Naive B cell (primary cell): ENCODE data around the gene MPZ. TPM values are rescaled to one million over a fixed set of nuclear protein-coding genes. Genes with fewer than 3 reads are reported as not detected.
"Not testable (repeated sequence)": the region's sequence is repeated elsewhere in the genome, so short reads cannot be mapped to it uniquely, and the experiment has no call there.

Experiments
- ATAC-seq, 2 donors: fragments of 150-1000 bp; cut with Tn5 transposase; 2 replicates each; pipeline ENCODE4 v1.10.0; 2021; ENCODE audit warnings: low read depth in 2 of 2, mild to moderate bottlenecking in 2 of 2, moderate library complexity in 2 of 2
- DNase-seq: peaks from one replicate; pipeline ENCODE4 v3.0.0; 2022
- H3K27ac Mint-ChIP-seq, 6 donors: one replicate each; pipeline ENCODE4 v1.8.0; 2020 to 2022; ENCODE audit warnings: mild to moderate bottlenecking in 6 of 6, mixed read lengths in 6 of 6, moderate library complexity in 5 of 6, inconsistent platforms in 2 of 6
- H3K27me3 Mint-ChIP-seq, 3 donors: one replicate each; pipeline ENCODE4 v1.8.0; 2021 to 2022; ENCODE audit warnings: mixed read lengths in 3 of 3, mild to moderate bottlenecking in 1 of 3
- H3K36me3 Mint-ChIP-seq, 2 donors: one replicate each; pipeline ENCODE4 v1.8.0; 2020 to 2022; ENCODE audit warnings: mixed read lengths in 2 of 2, inconsistent platforms in 1 of 2, mild to moderate bottlenecking in 1 of 2
- H3K4me1 Mint-ChIP-seq, 3 donors: one replicate each; pipeline ENCODE4 v1.8.0; 2020 to 2022; ENCODE audit warnings: mixed read lengths in 3 of 3, inconsistent platforms in 1 of 3, mild to moderate bottlenecking in 1 of 3, moderate library complexity in 1 of 3
- H3K4me3 Mint-ChIP-seq, 8 donors: one replicate each; pipeline ENCODE4 v1.8.0; 2020 to 2022; ENCODE audit warnings: mild to moderate bottlenecking in 8 of 8, mixed read lengths in 8 of 8, moderate library complexity in 8 of 8, inconsistent platforms in 2 of 8
- H3K9me3 Mint-ChIP-seq, 7 donors: one replicate each; pipeline ENCODE4 v1.8.0; 2020 to 2022; ENCODE audit warnings: mixed read lengths in 7 of 7, mild to moderate bottlenecking in 5 of 7, inconsistent platforms in 2 of 7, moderate library complexity in 1 of 7
- polyA plus RNA-seq, 6 donors: library from polyadenylated mRNA; unstranded; fragments of 300-500 nt; fragmentation: Illumina TruSeq; gene quantifications; one replicate each; pipeline ENCODE4 v1.2.3, GENCODE V29; 2021; ENCODE audit warnings: low read depth in 6 of 6

Gene MPZ
- polyA plus RNA-seq, 6 donors from 2014 or later, result not detected

- peak within 1 kb of the TSS; percentile 56 to 93 (median 80) for H3K4me3 Mint-ChIP-seq
- H3K27me3 Mint-ChIP-seq, result peaks cover 75 to 80% (median 76%) of the 10 kb centered on the region in 3 donors
- H3K36me3 Mint-ChIP-seq, result peaks cover 16 to 29% of the 10 kb centered on the region in 2 donors
- H3K27ac Mint-ChIP-seq, result peak within 1 kb of the TSS in 4 of 6 donors; percentile 16 to 60 (median 42)
- DNase-seq, result peak; percentile 46
- peak; percentile 84 to 85 for ATAC-seq
- peaks cover 5 to 33% (median 26%) of the 10 kb centered on the region in 7 donors for H3K9me3 Mint-ChIP-seq
- peaks cover 11 to 32% (median 28%) of the 10 kb centered on the region in 3 donors for H3K4me1 Mint-ChIP-seq
Observed at GRCh38 chr1:161258439-161259344, 51.1 kb downstream of the MPZ start, which contains the start of gene PCP4L1. PCP4L1 (plus strand) TSS chr1:161258745; CDS start chr1:161258975, 230 bp downstream.

- H3K27ac Mint-ChIP-seq, result peak overlapping the region in 1 of 6 donors; percentile 6
- H3K36me3 Mint-ChIP-seq, result peaks cover 16 to 29% of the 10 kb centered on the region in 2 donors
- H3K4me1 Mint-ChIP-seq, result peaks cover 11 to 32% (median 28%) of the 10 kb centered on the region in 3 donors
- H3K4me3 Mint-ChIP-seq, result peak overlapping the region in 3 of 8 donors; percentile 27 to 67 (median 44)
- not testable (repeated sequence) for ATAC-seq, DNase-seq
- H3K27me3 Mint-ChIP-seq, result peaks cover 75 to 85% (median 78%) of the 10 kb centered on the region in 3 donors
- H3K9me3 Mint-ChIP-seq, result peaks cover 5 to 33% (median 26%) of the 10 kb centered on the region in 7 donors
Observed at GRCh38 chr1:161257109-161257508, 52.7 kb downstream of the MPZ start.

DNA sequence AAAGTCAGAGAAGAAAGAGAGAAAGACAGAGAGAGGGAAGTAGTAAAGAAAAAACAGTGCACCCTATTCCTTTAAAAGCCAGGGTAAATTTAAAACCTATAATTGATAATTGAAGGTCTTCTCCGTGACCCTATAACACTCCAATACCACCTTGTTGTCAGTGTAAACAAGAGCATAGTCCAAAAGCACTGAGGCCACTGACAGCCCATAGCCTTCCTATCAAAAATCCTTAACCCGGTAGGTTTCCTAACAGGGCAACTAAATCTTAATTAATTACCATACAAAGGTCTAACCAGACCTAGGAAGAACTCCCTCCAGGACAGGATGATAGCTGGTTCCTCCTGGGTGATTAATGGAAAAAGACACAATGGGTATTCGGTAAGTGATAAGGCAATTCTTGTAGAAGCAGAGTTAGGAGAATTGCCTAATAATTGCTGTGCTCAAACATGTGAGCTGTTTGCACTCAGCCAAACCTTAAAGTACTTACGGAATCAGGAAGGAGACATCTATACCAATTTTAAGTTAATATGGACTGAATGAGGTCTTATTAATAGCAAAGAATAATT, 53.7 kb downstream of the MPZ start:
- not testable (repeated sequence) for H3K27ac Mint-ChIP-seq, ATAC-seq, DNase-seq
- peak overlapping the region in 1 of 8 donors; percentile 81 for H3K4me3 Mint-ChIP-seq
- H3K27me3 Mint-ChIP-seq, result peaks cover 75 to 86% (median 76%) of the 10 kb centered on the region in 3 donors
- H3K36me3 Mint-ChIP-seq, result peaks cover 16 to 29% of the 10 kb centered on the region in 2 donors
- H3K4me1 Mint-ChIP-seq, result peaks cover 11 to 26% (median 23%) of the 10 kb centered on the region in 3 donors
- peaks cover 5 to 33% (median 26%) of the 10 kb centered on the region in 7 donors for H3K9me3 Mint-ChIP-seq

- H3K27me3 Mint-ChIP-seq, result peaks cover 68 to 82% (median 72%) of the 10 kb centered on the region in 3 donors
- H3K27ac Mint-ChIP-seq, DNase-seq, ATAC-seq: not testable (repeated sequence)
- H3K9me3 Mint-ChIP-seq, result peaks cover 5 to 33% (median 26%) of the 10 kb centered on the region in 7 donors
- peak overlapping the region in 1 of 8 donors; percentile 81 for H3K4me3 Mint-ChIP-seq
- H3K4me1 Mint-ChIP-seq, result peaks cover 11 to 21% (median 16%) of the 10 kb centered on the region in 3 donors
- H3K36me3 Mint-ChIP-seq, result peaks cover 16 to 29% of the 10 kb centered on the region in 2 donors
Observed at GRCh38 chr1:161255302-161255701, 54.5 kb downstream of the MPZ start.

Other genes starting within 250 kb of the MPZ start
- gene ARHGAP30, start 240.1 kb downstream of the MPZ start, polyA plus RNA-seq, result 100 to 1,000 TPM in 1 of 6 donors, 10 to 100 TPM in 5; 42.4 to 154 (median 82.6) TPM
- not detected for gene NECTIN4, start 220.4 kb downstream of the MPZ start, polyA plus RNA-seq
- gene KLHDC9, start 211.6 kb downstream of the MPZ start, polyA plus RNA-seq, result 1 to 10 TPM in 5 of 6 donors, not detected in 1; 1.3 to 4.4 (median 2.3) TPM
- 10 to 100 TPM; 64.0 to 93.7 (median 88.7) TPM for gene PFDN2, start 191.9 kb downstream of the MPZ start, polyA plus RNA-seq
- 10 to 100 TPM; 21.3 to 30.1 (median 25.6) TPM for gene NIT1, start 191.9 kb downstream of the MPZ start, polyA plus RNA-seq
- 10 to 100 TPM; 36.4 to 55.3 (median 39.2) TPM for gene DEDD, start 177.3 kb downstream of the MPZ start, polyA plus RNA-seq
- gene UFC1, start 156.0 kb downstream of the MPZ start, polyA plus RNA-seq, result 100 to 1,000 TPM; 119 to 151 (median 133) TPM
- 10 to 100 TPM; 13.1 to 33.0 (median 18.5) TPM for gene USP21, start 150.5 kb downstream of the MPZ start, polyA plus RNA-seq
- 10 to 100 TPM; 12.7 to 20.3 (median 14.0) TPM for gene PPOX, start 143.5 kb downstream of the MPZ start, polyA plus RNA-seq
- gene B4GALT3, start 132.5 kb downstream of the MPZ start, polyA plus RNA-seq, result 10 to 100 TPM; 37.8 to 51.6 (median 45.6) TPM
- gene ADAMTS4, start 110.9 kb downstream of the MPZ start, polyA plus RNA-seq, result under 1 TPM in 1 of 6 donors, not detected in 5; 0.03 TPM
- gene NDUFS2, start 107.6 kb downstream of the MPZ start, polyA plus RNA-seq, result 10 to 100 TPM; 66.1 to 98.8 (median 87.7) TPM
- gene FCER1G, start 94.7 kb downstream of the MPZ start, polyA plus RNA-seq, result 10 to 100 TPM in 4 of 6 donors, 1 to 10 TPM in 2; 4.9 to 28.0 (median 12.4) TPM
- gene APOA2, start 86.3 kb downstream of the MPZ start, polyA plus RNA-seq, result not detected
- 1 to 10 TPM; 1.5 to 5.8 (median 4.4) TPM for gene TOMM40L, start 83.9 kb downstream of the MPZ start, polyA plus RNA-seq
- gene NR1I3, start 71.8 kb downstream of the MPZ start, polyA plus RNA-seq, result not detected
- not detected for gene PCP4L1, start 51.2 kb downstream of the MPZ start, polyA plus RNA-seq
- gene SDHC, start 4.4 kb upstream of the MPZ start, polyA plus RNA-seq, result 100 to 1,000 TPM; 186 to 393 (median 238) TPM
- gene CFAP126, start 57.9 kb upstream of the MPZ start, polyA plus RNA-seq, result not detected
- gene FCGR2A, start 195.5 kb upstream of the MPZ start, polyA plus RNA-seq, result 1 to 10 TPM in 4 of 6 donors, under 1 TPM in 2; 0.23 to 5.0 (median 1.4) TPM
- under 1 TPM in 2 of 6 donors, not detected in 4; 0.12 to 0.13 TPM for gene HSPA6, start 214.6 kb upstream of the MPZ start, polyA plus RNA-seq
- gene FCGR3A, start 239.8 kb upstream of the MPZ start, polyA plus RNA-seq, result 1 to 10 TPM in 4 of 6 donors, under 1 TPM in 2; 0.33 to 3.1 (median 1.3) TPM